HG03135 (cell line): ENCODE measurements around the gene TTLL12.

Source experiments
- ATAC-seq: cut with Tn5 transposase; IDR thresholded peaks from one replicate; pipeline ENCODE4 v1.9.1; 2021; ENCODE audit warnings: mild to moderate bottlenecking, moderate library complexity; ENCODE audit not compliant: unreplicated experiment

TTLL12 gene

DNA sequence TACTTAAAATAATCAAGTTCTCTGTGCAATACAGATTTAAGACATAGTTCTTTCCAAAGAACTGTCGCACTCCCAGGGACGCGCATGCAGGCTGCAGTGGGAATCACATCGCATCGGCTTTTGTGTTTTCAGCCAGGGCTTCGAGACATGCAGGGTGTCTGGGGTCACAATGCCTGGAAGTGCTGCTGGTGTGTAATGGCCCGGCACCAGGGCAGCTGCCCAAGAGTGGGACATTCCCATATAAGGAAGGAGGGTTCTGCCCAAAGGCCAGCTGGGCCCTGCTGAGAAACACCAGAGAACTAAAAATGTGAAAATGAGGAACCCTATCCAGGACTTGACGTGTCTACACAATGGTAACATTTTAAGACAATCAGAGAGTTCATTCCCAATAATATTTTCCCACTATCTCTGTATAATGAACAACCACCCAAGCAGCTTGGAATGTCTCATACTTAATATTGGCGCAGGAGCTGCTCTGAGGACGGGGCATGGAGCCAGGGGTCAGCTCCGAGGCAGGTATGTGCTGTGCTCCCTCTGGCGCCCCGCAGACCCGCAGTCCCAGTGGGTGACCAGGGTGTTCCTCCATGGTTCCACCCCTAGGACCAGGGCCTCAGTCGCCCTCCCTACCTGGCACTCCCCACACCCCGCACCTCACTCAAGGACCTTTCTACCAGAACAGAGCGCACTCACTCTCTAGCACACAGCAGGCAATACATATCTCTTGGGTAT, 55.0 kb downstream of the TTLL12 start:
- no peak for ATAC-seq

DNA sequence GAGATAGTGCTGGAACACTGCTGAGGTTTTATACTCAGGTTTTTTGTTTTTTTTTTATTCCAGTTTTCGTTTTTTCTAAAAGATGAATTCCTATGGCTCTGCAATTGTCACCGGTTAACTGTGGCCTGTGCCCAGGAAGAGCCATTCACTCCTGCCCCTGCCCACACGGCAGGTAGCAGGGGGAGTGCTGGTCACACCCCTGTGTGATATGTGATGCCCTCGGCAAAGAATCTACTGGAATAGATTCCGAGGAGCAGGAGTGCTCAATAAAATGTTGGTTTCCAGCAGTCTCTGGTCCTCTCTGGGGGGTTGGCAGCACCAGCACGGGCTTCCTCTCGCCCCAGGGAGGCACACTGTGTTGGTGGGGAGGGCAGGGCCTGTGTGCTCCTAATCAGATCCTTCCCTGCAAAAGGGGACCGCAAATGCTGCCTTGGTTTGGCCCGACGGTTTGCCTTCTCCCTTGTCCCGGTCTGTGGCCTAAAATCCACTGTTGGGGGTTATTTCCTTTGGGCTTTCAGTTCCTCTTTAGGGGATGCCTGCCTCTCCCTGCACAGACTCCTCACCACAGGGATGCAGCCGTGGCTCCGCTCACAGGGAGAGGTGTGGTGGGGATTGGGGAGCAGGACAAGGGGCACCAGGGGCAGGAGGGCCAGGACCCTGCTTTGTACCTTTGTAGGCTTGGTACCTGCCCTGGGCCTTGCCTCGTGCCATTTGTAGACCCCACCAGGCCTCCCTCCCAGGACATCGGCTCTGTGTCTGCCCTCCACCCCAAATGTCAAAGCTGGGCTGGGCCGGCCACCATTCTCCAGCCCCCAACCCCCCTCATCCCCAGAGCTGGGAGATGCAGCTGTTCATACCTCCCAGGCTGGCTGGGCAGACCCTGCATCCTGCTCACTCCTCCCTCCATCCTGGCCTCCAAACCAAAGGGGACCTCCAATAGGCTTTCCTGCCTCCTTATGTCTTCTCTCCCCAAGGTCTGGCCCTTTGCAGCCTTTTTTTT, 57.2 kb downstream of the TTLL12 start:
- no peak for ATAC-seq

DNA sequence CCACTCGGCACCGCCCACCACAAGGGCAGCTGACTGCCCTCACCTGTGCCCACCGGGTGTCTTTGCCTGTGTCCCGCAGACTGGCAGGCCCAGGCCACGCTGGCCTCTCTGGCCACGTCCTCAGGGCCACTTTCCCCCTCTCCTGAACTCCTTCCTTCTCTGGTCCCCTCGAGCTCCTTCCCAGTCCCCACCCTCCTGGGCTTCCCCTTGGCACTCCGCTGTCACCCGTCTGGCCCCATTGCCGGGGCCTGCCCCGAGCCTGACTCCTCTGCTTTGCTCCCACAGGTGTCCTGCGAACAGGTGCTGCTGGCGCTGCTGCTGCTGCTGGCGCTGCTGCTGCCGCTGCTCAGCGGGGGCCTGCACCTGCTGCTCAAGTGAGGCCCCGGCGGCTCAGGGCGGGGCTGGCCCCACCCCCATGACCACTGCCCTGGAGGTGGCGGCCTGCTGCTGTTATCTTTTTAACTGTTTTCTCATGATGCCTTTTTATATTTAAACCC, 58.0 kb downstream of the TTLL12 start:
- no peak for ATAC-seq

DNA sequence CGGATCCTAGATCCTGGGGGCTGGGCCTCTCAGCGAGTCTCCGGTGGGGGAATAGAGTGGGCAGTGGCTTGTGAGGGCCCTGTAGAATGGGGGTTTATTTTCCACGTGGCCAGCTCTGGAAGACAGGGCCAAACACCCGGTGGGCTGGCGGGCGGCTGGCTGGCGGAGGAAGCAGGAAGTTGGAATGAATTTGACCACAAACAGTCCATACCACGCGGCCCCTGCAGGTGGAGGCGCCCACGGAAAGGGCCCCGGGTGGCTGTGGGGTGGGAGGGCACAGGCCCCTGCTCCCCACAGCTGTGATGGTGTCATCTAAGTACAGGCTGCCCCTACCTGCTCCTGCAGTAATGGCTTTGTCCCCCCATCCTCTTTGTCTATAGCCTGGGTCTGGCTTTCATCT, 58.8 kb downstream of the TTLL12 start:
- ATAC-seq, result no peak

DNA sequence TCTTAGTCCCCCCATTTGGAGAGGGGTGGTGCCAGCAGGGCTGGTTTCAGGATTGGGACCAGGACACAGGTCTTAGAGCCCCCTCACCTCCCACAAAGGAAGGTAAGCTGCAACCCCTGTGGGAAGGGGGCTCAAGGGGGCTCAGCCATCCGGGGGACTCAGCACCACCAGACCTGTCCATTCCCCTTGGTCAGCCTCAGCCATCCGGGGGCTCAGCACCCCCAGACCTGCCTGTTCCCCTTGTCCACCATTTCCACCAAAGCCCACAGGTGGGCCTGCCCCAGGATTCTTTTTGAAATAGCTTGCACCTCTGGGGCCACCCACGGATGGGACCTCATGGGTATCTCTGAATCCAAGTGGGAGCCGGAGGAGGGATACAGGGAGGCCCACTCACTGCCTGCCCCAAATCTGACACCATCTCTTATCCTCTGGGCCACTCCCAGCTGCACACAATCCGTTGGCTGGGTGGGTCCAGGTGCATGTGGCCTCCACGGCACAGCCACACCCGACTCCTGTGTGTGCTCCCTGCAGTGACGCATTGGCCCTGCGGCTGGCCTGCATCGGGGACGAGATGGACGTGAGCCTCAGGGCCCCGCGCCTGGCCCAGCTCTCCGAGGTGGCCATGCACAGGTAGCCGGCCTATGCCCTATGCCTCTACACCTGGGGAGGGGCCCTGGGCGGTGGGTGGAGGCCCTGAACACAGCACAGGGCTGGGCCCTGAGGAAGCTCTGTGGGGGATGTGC, 59.6 kb downstream of the TTLL12 start:
- no peak for ATAC-seq

DNA sequence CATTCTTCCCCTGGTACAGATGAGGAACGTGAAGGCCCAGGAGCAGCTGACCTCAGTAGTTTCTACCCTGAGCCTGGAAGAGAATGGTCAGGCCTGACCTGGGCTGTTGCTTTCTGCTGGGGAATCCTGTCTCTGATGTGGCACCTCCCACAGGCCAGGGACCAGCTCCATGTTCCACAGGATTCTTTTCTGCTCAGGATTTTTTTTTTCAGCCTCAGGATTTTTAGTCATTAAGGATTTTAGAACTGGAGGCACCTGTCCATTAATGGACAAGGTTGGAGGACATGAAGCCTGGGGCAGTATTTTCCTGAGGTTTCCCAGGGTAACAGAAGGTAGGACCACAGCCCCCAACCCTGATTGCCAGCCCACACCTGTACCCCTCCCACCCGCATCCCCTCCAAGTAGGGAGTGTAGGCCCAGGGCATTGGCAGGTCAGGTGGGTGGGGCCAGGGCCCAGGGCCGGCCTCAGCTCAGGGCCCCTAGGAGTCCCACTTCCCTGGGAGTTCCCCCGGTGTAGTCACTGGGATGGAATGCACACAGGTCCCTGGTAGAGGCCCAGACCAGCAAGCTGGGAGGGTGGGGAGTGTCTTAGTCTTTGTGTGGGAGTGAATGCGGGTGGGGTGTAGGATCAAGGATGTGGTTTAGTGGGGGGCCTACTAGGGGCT, 60.3 kb downstream of the TTLL12 start:
- no peak for ATAC-seq

DNA sequence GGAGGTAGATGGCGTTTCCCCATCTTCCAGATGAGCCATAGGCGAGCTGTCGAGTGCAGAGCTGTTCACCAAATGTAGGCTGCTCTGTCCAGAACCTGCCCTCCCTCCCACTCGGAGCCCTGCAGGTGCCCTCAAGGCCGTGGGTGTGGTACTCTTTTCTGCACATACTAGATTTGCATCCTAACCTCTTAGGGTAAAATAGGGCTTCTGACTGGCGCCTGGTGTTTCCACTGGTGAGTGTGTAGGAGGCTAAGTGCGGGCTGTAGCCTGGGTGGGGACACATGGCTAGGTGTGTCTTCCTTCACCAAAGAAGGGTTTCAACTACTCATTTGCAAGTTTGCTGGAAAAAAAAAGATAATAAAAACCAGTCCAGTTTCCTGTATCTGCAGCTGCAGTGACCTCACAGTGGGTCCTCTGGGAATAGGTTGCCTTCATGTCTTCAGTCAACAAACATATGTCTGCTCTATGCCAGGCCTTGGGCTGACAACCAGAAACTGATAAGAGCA, 67.9 kb downstream of the TTLL12 start:
- ATAC-seq, result peak; percentile 48

DNA sequence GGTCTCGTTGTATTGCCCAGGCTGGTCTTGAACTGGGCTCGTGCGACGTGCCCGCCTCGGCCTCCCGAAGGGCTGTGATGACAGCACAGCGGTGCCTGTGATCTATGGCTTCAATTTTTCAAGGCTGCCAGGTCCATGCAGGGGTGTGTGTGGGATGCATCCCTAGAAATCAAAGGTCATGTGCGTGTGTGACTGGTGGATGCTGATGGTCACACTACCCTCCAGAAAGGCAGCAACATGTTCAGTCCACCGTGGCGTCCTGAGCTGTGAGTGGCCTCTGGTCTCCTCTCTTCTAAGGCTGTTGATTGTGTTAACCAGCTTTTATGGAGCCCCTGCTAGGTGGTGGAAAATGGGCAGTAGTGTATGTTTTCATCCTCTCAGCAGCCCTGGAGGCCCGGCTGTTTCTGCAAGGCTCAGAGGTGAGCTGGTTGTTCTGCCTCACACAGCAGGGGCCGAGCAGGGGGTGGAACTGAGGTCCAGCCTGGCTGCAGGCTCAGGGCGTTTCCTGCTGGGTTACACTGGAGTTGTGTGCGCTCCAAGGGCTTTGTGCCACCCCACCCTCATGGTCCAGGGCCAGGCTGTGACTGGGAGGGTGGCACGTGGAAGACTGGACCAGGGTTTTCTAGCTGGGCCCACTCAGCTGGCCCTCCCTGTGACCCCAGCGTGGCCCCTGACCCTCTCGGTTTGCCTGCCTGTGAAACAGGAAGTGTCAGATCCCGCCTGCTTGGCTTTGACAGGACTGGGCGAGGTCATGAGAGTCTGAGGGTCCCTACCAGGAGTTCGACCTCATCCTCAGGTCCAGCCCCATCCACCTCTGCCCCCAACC, 68.7 kb downstream of the TTLL12 start:
- peak; percentile 10 for ATAC-seq

DNA sequence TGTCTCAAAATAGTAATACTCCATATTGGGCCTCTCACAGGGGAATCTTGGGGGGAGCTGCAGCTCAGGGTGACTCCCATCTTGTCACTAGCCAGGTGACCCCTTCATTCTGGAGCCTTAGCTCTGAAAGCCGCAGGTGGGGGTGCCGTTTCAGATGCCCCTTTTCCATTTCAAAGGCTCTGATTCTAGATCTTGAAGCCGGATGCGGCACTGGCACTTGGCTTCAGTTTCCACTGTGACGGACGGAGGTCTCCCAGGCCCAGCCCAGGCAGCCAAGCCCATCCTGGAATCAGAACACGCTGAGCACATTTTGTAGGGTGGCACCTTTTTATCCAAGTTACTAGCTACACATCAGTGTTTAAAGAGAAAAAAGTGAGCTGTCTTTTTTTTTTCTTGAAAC, 70.0 kb downstream of the TTLL12 start:
- ATAC-seq, result no peak
